NCI-H1105 (cell line): Measurements from ENCODE around the gene ECD.

ENCODE experiments used
- DNase-seq: peaks from one replicate; lab custom pipeline; 2025; lab: John Stamatoyannopoulos, UW

Gene ECD

GRCh38 chr10:73167783-73168464, at the start of gene ECD, which contains the start of gene FAM149B1:
Gene ECD (minus strand): TSS chr10:73168008. CDS start chr10:73163937, 4,071 bp downstream.
Gene FAM149B1 (plus strand): TSS chr10:73168119. CDS start chr10:73168340, 221 bp downstream.
- DNase-seq: peak; percentile 78

GRCh38 chr10:73215749-73216148, 47.9 kb upstream of the ECD start:
- DNase-seq: no peak

GRCh38 chr10:73211106-73211811, 43.5 kb upstream of the ECD start:
- DNase-seq: no peak

- DNase-seq: no peak
Observed at GRCh38 chr10:73210395-73211105, 42.7 kb upstream of the ECD start.

- no peak for DNase-seq
Observed at GRCh38 chr10:73209705-73210104, 41.9 kb upstream of the ECD start.

GRCh38 chr10:73207883-73208282, 40.1 kb upstream of the ECD start:
- no peak for DNase-seq

- DNase-seq: no peak
Observed at GRCh38 chr10:73206385-73206784, 38.6 kb upstream of the ECD start.

GRCh38 chr10:73205890-73206289, 38.1 kb upstream of the ECD start:
- no peak for DNase-seq

GRCh38 chr10:73205081-73205480, 37.3 kb upstream of the ECD start:
- DNase-seq: no peak

GRCh38 chr10:73190188-73190587, 22.4 kb upstream of the ECD start:
- DNase-seq: no peak

GRCh38 chr10:73186266-73186665, 18.5 kb upstream of the ECD start:
- DNase-seq: no peak

GRCh38 chr10:73183667-73184281, 16.0 kb upstream of the ECD start:
- no peak for DNase-seq

- no peak for DNase-seq
Observed at GRCh38 chr10:73182568-73182967, 14.8 kb upstream of the ECD start.

- DNase-seq: no peak
Observed at GRCh38 chr10:73174148-73174925, 6.5 kb upstream of the ECD start.

- DNase-seq: no peak
Observed at GRCh38 chr10:73172867-73173266, 5.1 kb upstream of the ECD start.

- no peak for DNase-seq
Observed at GRCh38 chr10:73169320-73169719, 1.5 kb upstream of the ECD start.

- no peak for DNase-seq
Observed at GRCh38 chr10:73168465-73168803, 626 bp upstream of the ECD start.

- DNase-seq: no peak
Observed at GRCh38 chr10:73167458-73167782, 388 bp downstream of the ECD start.

GRCh38 chr10:73166972-73167371, 836 bp downstream of the ECD start:
- DNase-seq: no peak

GRCh38 chr10:73163096-73163495, 4.7 kb downstream of the ECD start:
- no peak for DNase-seq

- no peak for DNase-seq
Observed at GRCh38 chr10:73161662-73162061, 6.1 kb downstream of the ECD start.

- DNase-seq: no peak
Observed at GRCh38 chr10:73161079-73161478, 6.7 kb downstream of the ECD start.
